K562 (cell line): ENCODE data around the gene SPON2. TPM values are rescaled to one million over a fixed set of nuclear protein-coding genes. Genes with fewer than 3 reads are reported as not detected.

ENCODE experiments used
- ATAC-seq: fragments of 200-7000 bp; cut with Tn5 transposase; 3 replicates; pipeline ENCODE4 v1.9.1; 2020; ENCODE audit warnings: moderate library complexity
- BruUV-seq: library from RNA; stranded (reverse); fragments of 400-500 nt; replicated peaks from 2 replicates; lab custom pipeline; 2021; lab: Mats Ljungman, UMichigan
- CTCF ChIA-PET: fragments of 300-600 bp; formaldehyde crosslinking; extraction: SDS; loops from one replicate; lab custom pipeline; 2021; ENCODE audit warnings: low intra/inter-chr PET ratio; lab: Yijun Ruan, JAX
- POLR2A ChIA-PET: fragments of 300-600, 350-650 bp; sonication (Branson Sonifier 250); formaldehyde crosslinking; extraction: SDS; loops from one replicate; lab custom pipeline; 2021; ENCODE audit warnings: antibody characterized with exemption, inconsistent platforms; lab: Yijun Ruan, JAX
- DNase-seq, 4 experiments: peaks; one replicate each; pipeline versions ENCODE4 v3.0.0 to v3.0.0-alpha.2; 2011 to 2018; ENCODE audit warnings: low spot score in 3 of 4, mixed read lengths in 3 of 4; ENCODE audit errors: extremely low read depth in 1 of 4
- FAIRE-seq: peaks from 2 replicates; lab custom pipeline; 2011; peaks lifted over from hg19 to GRCh38; lab: Jason Lieb, UNC
- H2AFZ ChIP-seq: 2 replicates; pipeline ENCODE4 v1.6.0; 2011; ENCODE audit warnings: low read depth, low read length, control low read depth, inconsistent platforms
- H3K27ac ChIP-seq: fragments of 200-600 bp; 3 replicates; pipeline ENCODE4 v1.8.0; 2011; ENCODE audit warnings: low read depth, mild to moderate bottlenecking, control low read depth, inconsistent platforms, low read length, moderate library complexity, mixed read lengths; ENCODE audit errors: extremely low read depth
- H3K27me3 ChIP-seq, 2 experiments: fragments of 300-600 bp in 1 of 2; 2 replicates in 1 of 2; 3 replicates in 1 of 2; pipeline versions ENCODE4 v1.6.0 to v1.8.0; 2011; ENCODE audit warnings: inconsistent platforms in 2 of 2, low read length in 2 of 2, mild to moderate bottlenecking in 1 of 2, mixed read lengths in 1 of 2, moderate library complexity in 1 of 2; ENCODE audit not compliant: control insufficient read depth in 2 of 2, insufficient read depth in 2 of 2
- H3K36me3 ChIP-seq: fragments of 300-600 bp; 3 replicates; pipeline ENCODE4 v1.8.0; 2011; ENCODE audit warnings: mild to moderate bottlenecking, low read length, inconsistent platforms; ENCODE audit not compliant: control insufficient read depth, insufficient read depth
- H3K4me1 ChIP-seq, 2 experiments: fragments of 200-600 bp in 1 of 2; replicated peaks in 1 of 2; 2 replicates in 1 of 2; 3 replicates in 1 of 2; pipeline versions ENCODE4 v1.5.1 to v1.8.0; 2011; ENCODE audit warnings: inconsistent platforms in 2 of 2, low read length in 2 of 2, mild to moderate bottlenecking in 1 of 2, mixed read lengths in 1 of 2, moderate library complexity in 1 of 2; ENCODE audit not compliant: control insufficient read depth in 2 of 2, insufficient read depth in 2 of 2
- H3K4me2 ChIP-seq: 2 replicates; pipeline ENCODE4 v1.6.1; 2011; ENCODE audit warnings: low read length, control low read depth, inconsistent platforms, mixed read lengths; ENCODE audit not compliant: insufficient read depth
- H3K4me3 ChIP-seq: fragments of 200-600 bp; sonication (generic), shearing (Covaris generic); 2 replicates; pipeline ENCODE4 v1.5.1; 2016; ENCODE audit warnings: control low read depth, inconsistent platforms
- H3K79me2 ChIP-seq: fragments of 200-600 bp; 3 replicates; pipeline ENCODE4 v1.8.0; 2011; ENCODE audit warnings: low read length, inconsistent platforms; ENCODE audit not compliant: control insufficient read depth, insufficient read depth
- H3K9ac ChIP-seq, 2 experiments: 2 replicates each; pipeline versions ENCODE4 v1.6.0 to v1.6.1; 2011; ENCODE audit warnings: low read depth in 2 of 2, low read length in 2 of 2, control low read depth in 1 of 2, inconsistent platforms in 1 of 2, mild to moderate bottlenecking in 1 of 2, mixed read lengths in 1 of 2; ENCODE audit not compliant: insufficient read depth in 1 of 2
- H3K9me1 ChIP-seq: one replicate; pipeline ENCODE4 v1.6.0; 2011; ENCODE audit warnings: inconsistent platforms, mild to moderate bottlenecking, low read length, moderate library complexity; ENCODE audit not compliant: control insufficient read depth, insufficient read depth
- H3K9me3 ChIP-seq: replicated peaks from 2 replicates; pipeline ENCODE4 v1.5.1; 2011; ENCODE audit warnings: low read depth, low read length, inconsistent platforms; ENCODE audit not compliant: control insufficient read depth, insufficient read depth
- H4K20me1 ChIP-seq: replicated peaks from 2 replicates; pipeline ENCODE4 v1.6.1; 2011; ENCODE audit warnings: low read length, inconsistent platforms, mixed read lengths; ENCODE audit not compliant: control insufficient read depth, insufficient read depth
- BCL6 ChIP-seq: fragments of 250-450 bp; sonication (Bioruptor Pico); IDR thresholded peaks from 2 replicates; pipeline ENCODE4 v1.4.0; 2020
- HNRNPUL1 ChIP-seq: fragments of 200-400 bp; formaldehyde crosslinking; IDR thresholded peaks from 2 replicates; pipeline ENCODE4 v1.6.1; 2017; ENCODE audit warnings: low read length
- NFATC3 ChIP-seq: fragments of 450-650 bp; IDR thresholded peaks from 2 replicates; pipeline ENCODE4 v1.6.1; 2017; ENCODE audit warnings: mild to moderate bottlenecking
- NR4A1 ChIP-seq, 2 experiments: fragments of 250-450 bp in 1 of 2; fragments of 450-650 bp in 1 of 2; sonication (Bioruptor Pico) in 1 of 2; IDR thresholded peaks; 2 replicates each; pipeline versions ENCODE4 v1.4.0 to v1.6.1; 2016 to 2020; ENCODE audit warnings: mild to moderate bottlenecking in 2 of 2, missing compliant biosample characterization in 1 of 2, missing genetic modification characterization in 1 of 2, moderate library complexity in 1 of 2
- POLR2G ChIP-seq: fragments of 200-400 bp; formaldehyde crosslinking; IDR thresholded peaks from 2 replicates; pipeline ENCODE4 v1.6.1; 2017; ENCODE audit warnings: low read depth, mild to moderate bottlenecking, antibody characterized with exemption, low read length, moderate library complexity
- SRSF3 ChIP-seq: fragments of 200-400 bp; formaldehyde crosslinking; IDR thresholded peaks from 2 replicates; pipeline ENCODE4 v1.6.1; 2016; ENCODE audit warnings: mild to moderate bottlenecking, low read length, moderate library complexity; ENCODE audit not compliant: insufficient read depth
- WGBS: fragments of 100-300 bp; shearing (Covaris generic); methylation state at CpG from one replicate; pipeline ENCODE4 v1.1.6; 2016; ENCODE audit warnings: low coverage, mixed read lengths; ENCODE audit not compliant: insufficient coverage; ENCODE audit errors: missing lambda C conversion rate; 5-methylcytosine and 5-hydroxymethylcytosine counted together
- in situ Hi-C: fragments of 300-500 bp; cut with MboI; formaldehyde crosslinking; loops from 4 replicates; pipeline ENCODE4 v1.15.0; 2018; ENCODE audit warnings: inconsistent platforms, mixed read lengths
- intact Hi-C: fragments of 100-400 bp; cut with micrococcal nuclease; formaldehyde crosslinking; loops from 2 replicates; pipeline ENCODE4 v1.14.2; 2022
- polyA plus RNA-seq, 8 experiments: library from polyadenylated mRNA; depleted of rRNA in 4 of 8; stranded (reverse) in 5 of 8; unstranded in 3 of 8; fragments of >200 nt; fragmentation: Nextera tagmentation in 2 of 8; fragmentation: Illumina TruSeq in 1 of 8; extraction: Ambion mirVana in 2 of 8; extraction: Trizol in 1 of 8; gene quantifications; 2 replicates each; pipeline versions ENCODE4 v1.2.1 to v1.2.3, GENCODE V29; 2011 to 2014; ENCODE audit warnings: inconsistent platforms in 1 of 8, missing spikeins in 1 of 8
- total RNA-seq, 7 experiments: library from RNA; depleted of rRNA in 6 of 7; stranded (reverse); fragments of >200 nt in 6 of 7; fragmentation: Illumina TruSeq in 2 of 7; extraction: Trizol in 2 of 7; gene quantifications; 2 replicates each; pipeline versions ENCODE4 v1.2.1 to v1.2.3, GENCODE V29; 2011 to 2021; ENCODE audit warnings: low replicate concordance in 1 of 7
- TF ChIP-seq, protein P1 (sequence below): IDR thresholded peaks from 2 replicates; pipeline ENCODE4 v1.6.1; 2011; ENCODE audit not compliant: insufficient read length; ENCODE audit errors: extremely low read depth

SPON2 gene
- total and polyA plus RNA-seq, 9 of the 15 experiments (the other 6 are each of a cell fraction or from before 2014, with no cell fraction given), result 0.21 to 2.2 (median 0.83) TPM

DNA sequence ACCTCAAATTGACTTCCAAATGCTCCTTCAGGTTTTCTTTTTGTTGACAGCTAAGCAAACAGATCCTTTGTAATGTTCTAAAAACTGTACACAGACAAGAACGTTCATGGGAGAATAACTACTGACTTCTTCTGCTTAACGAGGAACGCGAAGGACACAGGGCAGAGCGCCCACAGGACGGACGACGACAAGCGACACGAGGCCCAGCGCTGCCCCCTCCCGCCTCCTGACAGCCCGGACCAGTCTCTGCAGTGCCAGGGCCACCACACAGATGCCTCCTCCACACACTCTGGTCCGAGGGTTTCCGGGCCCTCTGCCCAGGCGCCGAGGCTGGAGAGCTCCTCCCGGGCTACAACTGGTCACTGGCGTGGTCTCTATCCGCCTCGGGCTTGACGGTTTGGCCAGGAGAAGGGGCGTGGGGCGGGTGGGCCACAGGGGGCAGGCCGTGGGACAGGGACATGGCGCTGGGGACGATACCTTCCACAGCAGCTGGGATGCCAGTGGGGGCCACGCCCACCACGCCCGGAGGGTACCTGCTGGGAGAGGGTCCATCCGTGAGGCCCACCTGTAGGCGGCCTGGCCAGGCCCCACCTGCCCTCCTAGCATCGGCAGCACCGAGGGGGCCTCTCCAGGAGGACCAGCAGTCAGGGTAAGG lies 39.6 kb upstream of the SPON2 start:
- Histone ChIP-seq H3K9me1 (no peaks in the 10 kb centered on the region), H3K9me3 (no peaks in the 10 kb centered on the region), H3K27ac (no peak overlapping the region), H3K4me2 (no peak overlapping the region), H3K4me1 (peaks cover 0 to 63% of the 10 kb centered on the region in 2 experiments; a peak in 2 of 5 replicates), H3K4me3 (no peak overlapping the region), H2AFZ (no peak overlapping the region), H3K9ac (no peak overlapping the region), H4K20me1 (no peaks in the 10 kb centered on the region; the same call in 1 of the 2 replicates), H3K27me3 (no peaks in the 10 kb centered on the region), H3K79me2 (no peaks in the 10 kb centered on the region), H3K36me3 (peaks cover 53% of the 10 kb centered on the region; the same call in 2 of the 3 replicates)
- ChIA-PET CTCF (no interaction called here), POLR2A (interaction anchor here (0.5 to 1.3 kb wide), 3 partner anchors 10 to 23 kb away, joined by 3 to 4 read pairs (median 3); no protein-coding TSS in a partner anchor)
- intact Hi-C loops, result no loop called here
- WGBS, result 97% methylated on average over 20 of the region's 34 CpGs
- no peak for TF ChIP-seq NR4A1 (CRISPR knock-in tag; IDR thresholded peaks at IDR 0.05)
- TF ChIP-seq NR4A1 (tag; IDR thresholded peaks at IDR 0.05), result no peak
- TF ChIP-seq POLR2G, result peak; percentile 54
- BruUV-seq, result no TSS peak
- DNase-seq, result no peak
- peak; percentile 44 for FAIRE-seq
- in situ Hi-C loops, result no loop called here
- no peak for ATAC-seq

DNA sequence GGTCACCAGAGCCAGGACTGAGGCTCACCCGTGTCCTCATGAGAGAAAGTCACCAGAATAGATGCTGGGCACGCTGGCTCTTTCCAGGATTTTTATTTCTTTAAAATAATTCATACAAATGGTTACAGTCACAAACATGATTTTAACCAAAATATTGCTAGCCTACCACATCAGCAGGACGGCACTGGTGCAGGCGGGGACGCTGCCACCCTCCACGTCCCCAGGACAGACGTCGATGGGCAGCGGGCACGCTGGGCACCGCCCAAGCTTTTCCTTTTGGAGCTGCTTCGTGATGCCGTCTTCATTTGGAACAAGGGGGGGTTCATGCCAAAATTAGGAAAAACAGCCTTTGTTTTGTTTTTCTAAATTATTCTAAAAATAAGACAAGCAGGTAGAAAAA lies 39.0 kb upstream of the SPON2 start:
- Histone ChIP-seq H3K36me3 (peaks cover 48% of the 10 kb centered on the region; the same call in 2 of the 3 replicates), H3K9ac (no peak overlapping the region), H3K27ac (no peak overlapping the region), H3K4me3 (no peak overlapping the region), H4K20me1 (no peaks in the 10 kb centered on the region; the same call in 1 of the 2 replicates), H2AFZ (no peak overlapping the region), H3K9me1 (no peaks in the 10 kb centered on the region), H3K27me3 (no peaks in the 10 kb centered on the region), H3K79me2 (no peaks in the 10 kb centered on the region), H3K4me2 (no peak overlapping the region), H3K4me1 (peaks cover 0 to 65% of the 10 kb centered on the region in 2 experiments; a peak in 2 of 5 replicates), H3K9me3 (no peaks in the 10 kb centered on the region)
- in situ Hi-C loops (no loop called here), intact Hi-C loops (no loop called here)
- no peak for FAIRE-seq
- WGBS, result 93% methylated on average over 13 of the region's 13 CpGs
- CTCF ChIA-PET, result no interaction called here
- BruUV-seq, result no TSS peak
- DNase-seq, result no peak
- ATAC-seq, result no peak
- POLR2A ChIA-PET, result interaction anchor here (1.3 kb wide), 1 partner anchor 9 kb away, joined by 3 read pairs; no protein-coding TSS in a partner anchor
- no peak for TF ChIP-seq HNRNPUL1
- TF ChIP-seq SRSF3, result no peak
- TF ChIP-seq, protein P1, sequence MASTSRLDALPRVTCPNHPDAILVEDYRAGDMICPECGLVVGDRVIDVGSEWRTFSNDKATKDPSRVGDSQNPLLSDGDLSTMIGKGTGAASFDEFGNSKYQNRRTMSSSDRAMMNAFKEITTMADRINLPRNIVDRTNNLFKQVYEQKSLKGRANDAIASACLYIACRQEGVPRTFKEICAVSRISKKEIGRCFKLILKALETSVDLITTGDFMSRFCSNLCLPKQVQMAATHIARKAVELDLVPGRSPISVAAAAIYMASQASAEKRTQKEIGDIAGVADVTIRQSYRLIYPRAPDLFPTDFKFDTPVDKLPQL, result no peak
- TF ChIP-seq NFATC3, result no peak
- TF ChIP-seq BCL6 (CRISPR knock-in tag), result no peak
